B cell (primary cell): ENCODE measurements around the gene TXLNA.

Source experiments
- EZH2 ChIP-seq: IDR thresholded peaks from 2 replicates; pipeline ENCODE4 v1.6.1; 2012; ENCODE audit warnings: borderline replicate concordance, low read depth, mild to moderate bottlenecking, moderate library complexity, low read length; ENCODE audit not compliant: insufficient read depth, poor library complexity, severe bottlenecking
- TF ChIP-seq, protein P1 (sequence below): fragments of 200-600 bp; IDR thresholded peaks from one replicate; pipeline ENCODE4 v1.8.0; 2022; ENCODE audit warnings: antibody characterized with exemption, mild to moderate bottlenecking

DNA sequence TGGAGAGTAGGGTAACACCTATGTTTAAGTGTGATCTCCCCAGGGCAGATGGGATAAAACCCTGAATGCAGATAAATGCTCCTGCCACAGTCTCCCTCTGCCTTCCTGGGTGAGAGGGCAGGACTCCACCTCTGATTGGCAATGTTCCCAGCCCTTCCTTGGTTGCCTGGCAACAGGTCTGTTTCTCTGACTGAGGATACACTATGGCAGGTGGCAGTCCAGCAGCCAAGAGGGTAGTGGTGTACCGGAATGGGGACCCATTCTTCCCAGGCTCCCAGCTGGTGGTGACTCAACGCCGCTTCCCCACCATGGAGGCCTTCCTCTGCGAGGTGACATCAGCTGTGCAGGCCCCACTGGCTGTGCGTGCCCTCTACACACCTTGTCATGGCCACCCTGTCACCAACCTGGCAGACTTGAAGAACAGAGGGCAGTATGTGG, 29.4 kb downstream of the TXLNA start, which contains the start of gene DCDC2B:
- TF ChIP-seq, protein P1, sequence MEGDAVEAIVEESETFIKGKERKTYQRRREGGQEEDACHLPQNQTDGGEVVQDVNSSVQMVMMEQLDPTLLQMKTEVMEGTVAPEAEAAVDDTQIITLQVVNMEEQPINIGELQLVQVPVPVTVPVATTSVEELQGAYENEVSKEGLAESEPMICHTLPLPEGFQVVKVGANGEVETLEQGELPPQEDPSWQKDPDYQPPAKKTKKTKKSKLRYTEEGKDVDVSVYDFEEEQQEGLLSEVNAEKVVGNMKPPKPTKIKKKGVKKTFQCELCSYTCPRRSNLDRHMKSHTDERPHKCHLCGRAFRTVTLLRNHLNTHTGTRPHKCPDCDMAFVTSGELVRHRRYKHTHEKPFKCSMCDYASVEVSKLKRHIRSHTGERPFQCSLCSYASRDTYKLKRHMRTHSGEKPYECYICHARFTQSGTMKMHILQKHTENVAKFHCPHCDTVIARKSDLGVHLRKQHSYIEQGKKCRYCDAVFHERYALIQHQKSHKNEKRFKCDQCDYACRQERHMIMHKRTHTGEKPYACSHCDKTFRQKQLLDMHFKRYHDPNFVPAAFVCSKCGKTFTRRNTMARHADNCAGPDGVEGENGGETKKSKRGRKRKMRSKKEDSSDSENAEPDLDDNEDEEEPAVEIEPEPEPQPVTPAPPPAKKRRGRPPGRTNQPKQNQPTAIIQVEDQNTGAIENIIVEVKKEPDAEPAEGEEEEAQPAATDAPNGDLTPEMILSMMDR: no peak
- TF ChIP-seq EZH2: no peak
